ENCODE results near the gene ZMAT2.
"Not testable (repeated sequence)": the region's sequence is repeated elsewhere in the genome, so short reads cannot be mapped to it uniquely, and the experiment has no call there.

The ZMAT2 gene, protein sequence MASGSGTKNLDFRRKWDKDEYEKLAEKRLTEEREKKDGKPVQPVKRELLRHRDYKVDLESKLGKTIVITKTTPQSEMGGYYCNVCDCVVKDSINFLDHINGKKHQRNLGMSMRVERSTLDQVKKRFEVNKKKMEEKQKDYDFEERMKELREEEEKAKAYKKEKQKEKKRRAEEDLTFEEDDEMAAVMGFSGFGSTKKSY

DNA sequence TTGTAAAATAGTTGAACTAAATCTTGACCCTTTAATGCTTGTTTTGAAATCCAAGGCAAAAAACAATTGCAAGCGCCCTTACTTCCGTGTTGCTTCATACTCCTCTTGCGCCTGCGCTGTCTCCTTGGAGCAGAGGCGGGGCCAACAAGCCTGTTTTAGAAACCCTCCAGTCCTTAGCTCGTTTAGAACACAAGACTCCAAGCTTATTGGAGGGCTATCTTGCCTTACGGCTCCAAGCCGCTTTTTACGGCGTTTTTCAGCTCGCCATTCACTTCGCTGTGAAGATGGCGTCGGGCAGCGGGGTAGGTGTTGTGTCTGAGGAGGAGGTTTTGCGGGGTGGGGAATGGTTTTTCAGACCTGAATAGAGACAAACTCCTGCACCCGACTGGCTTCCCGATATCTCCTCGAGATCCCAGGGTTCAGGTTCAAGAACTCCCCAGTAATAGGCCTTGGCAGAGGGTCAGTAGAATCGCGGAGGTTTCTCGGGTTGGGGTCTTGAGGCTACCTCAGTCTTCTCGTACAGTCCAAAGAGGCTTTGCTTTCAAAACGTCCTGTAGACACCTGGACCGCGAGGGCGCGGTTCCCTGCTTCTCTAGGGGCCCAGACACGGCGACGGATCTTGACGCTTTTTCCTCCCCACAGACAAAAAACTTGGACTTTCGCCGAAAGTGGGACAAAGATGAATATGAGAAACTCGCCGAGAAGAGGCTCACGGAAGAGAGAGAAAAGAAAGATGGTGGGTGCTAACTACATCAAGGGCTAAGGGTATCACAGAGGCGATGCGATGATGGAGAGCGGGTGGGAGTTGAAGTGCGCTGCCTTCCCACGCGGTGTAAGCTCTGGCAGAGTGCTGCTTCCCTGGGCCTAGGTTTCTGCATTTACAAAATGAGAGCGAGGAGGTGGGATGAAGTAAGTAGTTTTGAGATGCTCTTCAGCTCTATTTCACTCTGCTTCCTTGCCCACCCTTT is at the start of gene ZMAT2:
ZMAT2 (plus strand) TSS at position 271 of the 968 bp plus-strand sequence; CDS start at position 285, 14 bp downstream.
- DNase-seq = peak; percentile 93

GRCh38 chr5:140658870-140659269 is 41.4 kb upstream of the ZMAT2 start:
- DNase-seq = no peak

DNA sequence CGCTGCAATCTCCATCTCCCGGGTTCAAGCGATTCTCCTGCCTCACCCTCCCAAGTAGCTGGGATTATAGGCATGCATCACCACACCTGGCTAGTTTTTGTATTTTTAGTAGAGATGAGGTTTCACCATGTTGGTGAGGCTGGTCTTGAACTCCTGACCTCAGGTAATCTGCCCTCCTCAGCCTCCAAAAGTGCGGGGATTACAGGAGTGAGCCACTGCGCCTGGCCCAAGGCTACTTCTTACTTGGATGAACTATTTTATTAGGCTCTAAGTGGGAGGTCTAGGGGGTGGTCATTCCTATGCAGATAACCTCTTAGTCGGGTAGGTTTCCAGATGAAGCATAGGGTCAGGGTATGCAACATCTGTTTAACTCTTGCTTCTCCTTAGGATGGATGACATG is 39.9 kb upstream of the ZMAT2 start:
- not testable (repeated sequence) for DNase-seq

DNA sequence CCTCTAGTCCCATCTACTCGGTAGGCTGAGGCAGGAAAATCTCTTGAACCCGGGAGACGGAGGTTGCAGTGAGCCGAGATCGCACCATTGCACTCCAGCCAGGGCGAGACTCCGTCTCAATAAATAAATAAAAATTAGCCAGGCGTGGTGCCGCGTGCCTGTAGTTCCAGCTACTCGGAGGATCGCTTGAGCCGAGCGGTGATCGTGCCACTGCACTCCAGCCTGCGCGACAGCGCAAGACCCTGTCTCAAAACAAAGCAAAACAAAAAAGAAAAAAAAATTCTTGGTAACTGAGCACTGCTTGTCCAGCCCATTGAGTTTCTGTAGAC is 36.3 kb upstream of the ZMAT2 start:
- no peak for DNase-seq

DNA sequence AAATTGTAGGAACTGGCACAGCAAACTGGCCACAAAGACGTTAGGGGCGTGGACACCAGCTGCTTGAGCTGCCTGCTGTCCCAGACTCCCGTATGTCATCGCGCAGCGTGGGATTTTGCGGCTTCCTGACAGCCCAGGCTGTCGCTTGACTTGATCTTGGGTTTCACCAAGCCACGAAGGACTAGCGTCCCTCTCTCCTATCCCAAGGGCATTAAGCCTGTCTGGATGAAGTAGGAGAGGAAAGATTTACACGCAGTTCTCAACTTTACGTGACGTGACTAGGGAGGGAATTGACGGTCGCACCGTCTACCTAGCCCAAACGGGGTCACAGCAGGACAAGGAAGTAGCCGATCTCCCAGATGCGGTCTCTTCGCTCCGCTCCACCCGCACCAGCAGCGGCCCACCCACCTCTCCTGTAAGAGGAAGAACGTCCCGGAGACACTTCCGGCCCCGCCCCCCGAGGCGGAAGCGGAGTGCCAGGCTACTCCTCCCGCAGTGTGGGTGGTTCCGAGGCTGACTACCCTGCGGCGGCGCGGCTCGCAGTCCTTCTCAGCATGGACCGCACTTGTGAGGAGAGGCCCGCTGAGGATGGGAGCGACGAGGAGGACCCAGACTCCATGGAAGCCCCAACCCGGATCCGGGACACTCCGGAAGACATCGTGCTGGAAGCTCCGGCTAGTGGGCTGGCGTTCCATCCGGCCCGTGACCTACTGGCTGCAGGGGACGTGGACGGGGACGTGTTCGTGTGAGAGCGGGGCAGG is 35.7 kb upstream of the ZMAT2 start, which contains the start of gene WDR55:
WDR55 (plus strand) TSS at position 546 of the 761 bp plus-strand sequence; CDS start at position 555, 9 bp downstream.
- peak; percentile 97 for DNase-seq

GRCh38 chr5:140671035-140671434 is 29.2 kb upstream of the ZMAT2 start:
- not testable (repeated sequence) for DNase-seq

DNA sequence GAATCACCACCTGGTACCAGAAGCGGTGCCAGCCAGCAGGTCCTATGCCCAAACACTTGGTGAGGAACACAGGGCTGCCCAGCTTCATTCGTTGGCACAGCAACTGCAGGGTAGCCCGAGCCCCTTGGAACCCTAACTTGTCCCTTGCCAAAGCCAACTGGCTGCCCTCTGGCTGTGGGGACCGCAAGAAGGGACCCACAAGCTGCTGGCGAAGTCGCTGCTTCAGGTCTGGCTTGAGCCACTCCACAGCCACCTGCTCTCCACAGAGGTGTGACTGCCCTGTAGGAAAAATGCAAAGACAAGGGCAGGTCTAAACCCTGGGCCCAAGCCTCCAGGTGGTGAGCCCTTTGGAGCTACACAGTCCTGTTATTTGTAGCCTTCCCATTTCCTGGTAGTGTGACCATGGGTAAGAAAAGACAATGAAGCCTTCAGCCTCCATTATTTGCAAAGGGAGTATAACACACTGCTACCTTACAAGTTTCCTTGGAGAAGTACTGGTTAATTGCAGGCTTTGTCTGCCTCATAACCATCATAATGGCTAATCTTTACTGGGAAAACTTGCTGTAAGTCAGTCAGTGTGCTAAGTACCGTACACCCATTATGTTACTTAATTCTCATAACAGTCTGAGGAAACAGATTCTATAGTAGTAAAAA is 28.6 kb upstream of the ZMAT2 start:
- DNase-seq = no peak

DNA sequence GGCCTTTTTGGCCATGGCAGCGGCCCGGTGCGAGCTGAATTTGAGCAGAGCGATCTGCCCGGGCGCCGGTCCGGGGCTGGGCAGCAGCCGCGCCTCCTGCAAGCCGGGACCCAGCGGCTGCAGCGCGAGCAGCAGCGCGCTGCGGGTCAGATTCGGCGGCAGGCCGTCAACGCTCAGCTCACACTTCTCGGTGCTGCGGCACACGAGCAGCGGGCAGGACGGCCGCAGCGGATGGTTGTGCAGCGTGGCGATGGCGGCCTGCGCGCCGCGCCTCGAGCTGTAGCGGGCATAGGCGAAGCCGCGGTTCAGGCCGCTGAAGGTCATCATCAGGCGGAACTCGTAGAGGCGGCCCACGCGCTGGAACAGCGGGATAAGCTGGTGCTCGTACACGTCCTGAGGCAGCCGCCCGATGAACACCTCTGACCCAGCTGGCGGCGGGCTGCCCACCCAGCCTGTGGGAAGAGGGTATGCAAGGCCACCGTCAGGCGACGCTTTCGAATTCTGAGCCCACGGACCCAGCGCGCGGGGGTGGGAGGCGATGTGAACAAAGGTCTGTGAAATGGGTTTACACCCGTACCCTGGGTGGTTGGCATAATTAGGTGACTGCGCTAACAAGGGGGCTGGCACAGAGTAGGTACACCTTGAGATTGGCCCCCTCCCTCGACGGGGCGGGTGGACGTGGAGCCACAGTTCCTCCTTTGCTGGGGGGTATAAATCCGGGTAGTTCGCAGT is 27.6 kb upstream of the ZMAT2 start:
- DNase-seq = no peak

DNA sequence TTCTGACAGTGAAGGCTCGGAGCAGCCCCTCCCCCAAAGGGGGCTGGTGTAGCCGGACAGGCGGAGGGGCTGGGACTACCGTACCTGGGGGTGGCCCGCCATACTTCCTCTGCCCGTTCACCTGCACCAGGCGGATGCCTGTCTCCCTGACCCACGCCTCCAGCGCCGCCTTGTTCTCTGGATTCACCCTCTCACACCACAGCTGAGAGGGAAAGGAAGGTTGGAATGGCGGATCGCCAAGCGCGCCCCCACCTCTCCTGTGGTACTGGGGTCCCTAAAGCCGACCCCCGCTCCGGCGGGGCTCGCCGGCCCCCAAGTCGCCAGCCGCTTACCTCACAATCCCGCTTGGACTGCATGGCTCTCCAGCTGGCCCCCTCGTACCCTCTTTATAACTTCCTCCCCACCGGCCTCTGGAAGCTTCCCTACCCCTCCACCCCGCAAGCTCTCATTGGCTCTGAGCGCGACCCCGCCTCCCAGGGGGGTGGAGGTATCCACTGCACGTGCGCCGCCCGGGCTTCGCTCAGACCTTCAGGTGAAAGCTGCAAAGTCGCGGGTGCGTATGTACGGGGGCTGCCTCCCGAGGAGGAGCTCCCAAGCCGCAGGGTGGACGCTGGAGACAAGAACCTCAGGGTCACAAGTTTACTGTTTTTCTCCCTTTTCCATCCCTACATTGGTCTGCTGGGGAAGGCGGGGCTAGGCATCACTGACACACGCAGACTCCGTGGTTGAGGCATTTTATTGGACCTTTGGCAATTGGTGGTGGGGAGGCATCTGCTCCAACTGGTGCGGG is 26.9 kb upstream of the ZMAT2 start, which contains the start of gene DND1:
DND1 (minus strand) TSS at position 390 of the 790 bp plus-strand sequence; CDS start at position 356, 34 bp downstream.
- no peak for DNase-seq

- DNase-seq = no peak
These were observed 26.0 kb upstream of the ZMAT2 start for GRCh38 chr5:140674211-140674610.

- DNase-seq = no peak
These were observed 25.6 kb upstream of the ZMAT2 start for GRCh38 chr5:140674629-140675028.

DNA sequence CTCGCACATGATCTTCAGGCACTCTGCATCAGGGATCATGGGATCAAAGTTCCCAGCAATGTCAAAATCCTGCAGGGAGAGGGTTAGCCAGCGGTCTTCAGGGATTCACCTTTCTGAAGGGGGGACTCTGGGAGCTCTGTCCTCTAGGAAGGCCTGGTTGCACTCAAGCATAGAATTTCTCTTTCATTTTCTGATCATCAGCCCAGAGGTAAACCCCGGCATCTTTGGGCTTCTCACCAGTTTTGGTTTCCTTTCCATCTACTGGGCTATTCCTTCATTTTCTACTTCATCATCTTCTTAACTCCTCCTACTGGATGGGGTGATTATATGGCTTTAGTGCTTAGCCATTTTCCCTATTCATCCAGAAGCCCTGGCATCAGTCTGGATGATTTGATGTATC is 22.3 kb upstream of the ZMAT2 start:
- DNase-seq = no peak

GRCh38 chr5:140678993-140679392 is 21.3 kb upstream of the ZMAT2 start:
- DNase-seq = no peak

DNA sequence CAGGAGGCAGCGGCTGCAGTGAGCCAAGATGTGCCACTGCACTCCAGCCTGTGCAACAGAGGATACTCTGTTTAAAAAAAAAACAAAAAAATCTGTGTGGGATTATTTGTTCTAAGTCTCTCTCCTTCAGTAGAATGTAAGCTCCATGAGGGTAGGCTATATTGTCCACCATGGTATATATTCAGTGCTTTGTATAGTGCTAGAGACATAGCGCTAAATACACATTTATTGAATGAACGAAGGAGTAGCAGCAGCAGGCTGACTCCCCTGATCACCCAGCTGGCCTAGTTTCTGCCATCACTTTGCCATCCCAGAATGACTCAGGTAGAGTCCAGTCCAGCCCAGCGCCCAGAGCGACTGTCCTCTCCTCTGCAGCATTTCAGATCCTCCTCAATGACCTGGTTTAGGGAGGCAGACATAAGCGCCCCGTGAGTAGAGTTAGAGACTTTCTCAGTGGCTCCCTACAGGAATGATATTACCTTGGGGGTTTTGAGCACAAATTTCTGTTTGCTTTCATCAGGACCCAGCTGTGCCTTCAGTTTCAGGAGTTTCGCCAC is 9.8 kb upstream of the ZMAT2 start:
- no peak for DNase-seq

DNA sequence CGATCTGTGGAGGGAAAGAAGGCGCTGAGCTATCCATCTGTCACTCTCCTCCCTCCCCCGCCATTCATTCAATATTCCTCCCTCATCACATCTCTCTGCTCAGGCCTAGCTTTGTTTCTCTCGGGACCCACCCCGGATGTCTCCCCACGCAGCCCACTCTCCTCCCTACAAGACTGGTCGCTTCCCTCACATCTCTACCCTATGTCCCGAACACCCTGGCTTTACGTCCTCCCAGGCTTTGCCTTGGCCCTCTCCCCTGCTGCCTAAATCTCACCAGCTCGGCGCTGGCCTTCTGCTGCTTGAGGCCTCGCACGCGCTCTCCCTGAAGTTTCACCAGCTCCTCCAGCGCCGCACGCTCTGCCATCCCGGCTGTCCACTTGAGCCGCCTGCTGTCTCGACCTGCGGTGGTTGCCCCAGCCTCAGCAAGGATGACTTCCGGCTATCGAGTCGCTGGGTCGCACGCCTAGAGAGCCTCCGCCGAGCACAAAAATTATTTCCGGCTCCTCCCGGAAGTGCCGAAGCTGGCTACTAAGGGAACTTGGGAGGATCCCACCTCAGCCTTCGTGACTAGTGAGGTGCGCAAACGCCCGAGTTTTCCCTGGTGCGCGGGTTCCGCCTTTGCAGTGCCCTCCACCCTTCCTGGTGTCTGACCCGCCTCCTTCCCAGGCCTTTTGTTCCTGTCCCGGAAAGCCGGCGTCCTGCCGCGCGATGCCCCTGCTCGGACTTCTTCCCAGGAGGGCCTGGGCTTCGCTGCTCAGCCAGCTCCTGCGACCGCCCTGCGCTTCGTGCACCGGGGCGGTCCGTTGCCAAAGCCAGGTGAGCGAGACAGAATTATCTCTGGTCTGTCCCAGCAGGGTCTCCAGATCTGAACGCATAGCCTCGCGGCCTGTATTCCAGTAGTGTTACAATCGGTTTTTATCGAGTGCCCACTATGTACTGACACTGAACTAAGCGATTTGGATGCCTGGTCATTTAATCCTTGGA is 9.0 kb upstream of the ZMAT2 start, which contains the start of the genes HARS1 and HARS2:
HARS1 (minus strand) TSS at position 430 of the 984 bp plus-strand sequence; CDS start at position 364, 66 bp downstream.
HARS2 (plus strand) TSS at position 515 of the 984 bp plus-strand sequence; CDS start at position 709, 194 bp downstream.
- DNase-seq = peak; percentile 90

DNA sequence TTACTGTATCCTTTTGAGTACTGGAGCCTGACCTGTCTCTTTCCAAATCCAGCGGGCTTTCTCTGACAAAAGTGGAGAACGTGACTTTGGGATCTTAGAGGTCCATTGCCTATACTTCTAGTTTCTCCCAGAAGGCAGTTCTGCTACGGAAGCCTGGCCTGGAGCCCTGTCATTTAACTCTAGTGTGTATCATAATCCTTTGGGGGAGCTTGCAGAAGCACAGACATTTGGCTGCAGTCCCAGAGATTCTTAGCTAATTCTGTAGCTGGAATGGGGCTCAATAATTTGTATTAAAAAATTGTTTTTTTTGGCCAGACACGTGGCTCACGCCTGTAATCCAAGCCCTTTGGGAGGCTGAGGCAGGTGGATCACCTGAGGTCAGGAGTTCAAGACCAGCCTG is 6.0 kb upstream of the ZMAT2 start:
- DNase-seq = no peak

- no peak for DNase-seq
These were observed 3.3 kb upstream of the ZMAT2 start for GRCh38 chr5:140696891-140697492.

DNA sequence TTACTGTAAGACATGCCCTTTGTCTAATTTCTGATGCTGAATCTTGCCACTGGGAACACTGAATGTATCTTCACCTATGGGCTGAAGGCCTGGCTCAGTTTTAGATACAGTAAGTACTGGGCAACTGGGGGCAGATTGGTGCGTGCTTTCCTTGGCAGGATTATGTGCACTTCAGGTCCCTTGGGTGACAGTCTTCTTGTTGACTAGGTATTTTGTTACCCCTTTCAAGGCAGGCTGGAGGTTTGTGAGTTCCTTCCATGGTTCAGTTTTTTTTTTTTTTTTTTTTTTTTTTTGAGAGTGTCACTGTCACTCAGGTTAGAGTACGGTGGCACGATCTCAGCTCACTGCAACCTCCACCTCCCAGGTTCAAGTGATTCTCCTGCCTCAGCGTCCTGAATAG is 7.6 kb downstream of the ZMAT2 start:
- DNase-seq = no peak

GRCh38 chr5:140708787-140709186 is 8.5 kb downstream of the ZMAT2 start:
- DNase-seq = not testable (repeated sequence)
